Parathyroid adenoma (tissue), 2 donors: ENCODE results near the gene PPP1CC.

Source experiments
- H2AFZ ChIP-seq: fragments of 300-600 bp; sonication (generic); one replicate; pipeline ENCODE4 v1.7.0; 2017; ENCODE audit warnings: antibody characterized with exemption, mild to moderate bottlenecking
- H3K27ac ChIP-seq: fragments of 300-600 bp; sonication (generic); one replicate; pipeline ENCODE4 v1.7.0; 2017
- H3K27me3 ChIP-seq: fragments of 300-600 bp; sonication (generic); one replicate; pipeline ENCODE4 v1.7.0; 2017; ENCODE audit warnings: low read length; ENCODE audit not compliant: control insufficient read depth, insufficient read depth
- H3K36me3 ChIP-seq: fragments of 300-600 bp; sonication (generic); one replicate; pipeline ENCODE4 v1.7.0; 2017; ENCODE audit warnings: low read length; ENCODE audit not compliant: control insufficient read depth, insufficient read depth
- H3K4me1 ChIP-seq: fragments of 300-600 bp; sonication (generic); one replicate; pipeline ENCODE4 v1.7.0; 2017; ENCODE audit warnings: control low read depth
- H3K4me2 ChIP-seq: fragments of 300-600 bp; sonication (generic); one replicate; pipeline ENCODE4 v1.7.0; 2017; ENCODE audit warnings: low read length
- H3K4me3 ChIP-seq: fragments of 300-600 bp; sonication (generic); one replicate; pipeline ENCODE4 v1.7.0; 2017; ENCODE audit warnings: low read depth, low read length
- H3K79me2 ChIP-seq: fragments of 300-600 bp; sonication (generic); one replicate; pipeline ENCODE4 v1.7.0; 2017; ENCODE audit warnings: control low read depth
- H3K9ac ChIP-seq: fragments of 300-600 bp; sonication (generic); one replicate; pipeline ENCODE4 v1.7.0; 2017; ENCODE audit warnings: mild to moderate bottlenecking
- H3K9me3 ChIP-seq: fragments of 300-600 bp; sonication (generic); one replicate; pipeline ENCODE4 v1.7.0; 2017; ENCODE audit warnings: low read length; ENCODE audit not compliant: control insufficient read depth
- CTCF ChIP-seq: fragments of 300-600 bp; sonication (generic); IDR thresholded peaks from one replicate; pipeline ENCODE4 v1.7.0; 2017; ENCODE audit warnings: antibody characterized with exemption, mild to moderate bottlenecking
- donor health status: primary hyperparathyroidism.

Gene PPP1CC

GRCh38 chr12:110677982-110678381 is 64.7 kb downstream of the PPP1CC start:
- Histone ChIP-seq H3K9me3 (no peaks in the 10 kb centered on the region), H3K79me2 (no peaks in the 10 kb centered on the region), H3K9ac (no peak overlapping the region), H3K4me3 (no peak overlapping the region), H2AFZ (no peak overlapping the region), H3K27me3 (no peaks in the 10 kb centered on the region), H3K4me1 (no peaks in the 10 kb centered on the region), H3K36me3 (no peaks in the 10 kb centered on the region), H3K4me2 (no peak overlapping the region), H3K27ac (no peak overlapping the region)
- TF ChIP-seq CTCF: no peak

GRCh38 chr12:110677206-110677911 is 65.3 kb downstream of the PPP1CC start:
- no peak for TF ChIP-seq CTCF
- Histone ChIP-seq H3K79me2 (no peaks in the 10 kb centered on the region), H3K9ac (no peak overlapping the region), H2AFZ (no peak overlapping the region), H3K4me3 (no peak overlapping the region), H3K4me1 (no peaks in the 10 kb centered on the region), H3K9me3 (no peaks in the 10 kb centered on the region), H3K4me2 (no peak overlapping the region), H3K27ac (no peak overlapping the region), H3K36me3 (no peaks in the 10 kb centered on the region), H3K27me3 (no peaks in the 10 kb centered on the region)

GRCh38 chr12:110676171-110676570 is 66.5 kb downstream of the PPP1CC start:
- Histone ChIP-seq H3K36me3 (no peaks in the 10 kb centered on the region), H3K9ac (no peak overlapping the region), H3K4me1 (no peaks in the 10 kb centered on the region), H3K9me3 (no peaks in the 10 kb centered on the region), H3K27ac (no peak overlapping the region), H3K27me3 (no peaks in the 10 kb centered on the region), H3K4me2 (no peak overlapping the region), H3K79me2 (no peaks in the 10 kb centered on the region), H2AFZ (no peak overlapping the region), H3K4me3 (no peak overlapping the region)
- TF ChIP-seq CTCF: no peak

- H3K27me3 ChIP-seq: no peaks in the 10 kb centered on the region
- no peak for TF ChIP-seq CTCF
- no peaks in the 10 kb centered on the region for H3K9me3 ChIP-seq
- no peaks in the 10 kb centered on the region for H3K79me2 ChIP-seq
- H3K27ac ChIP-seq: no peak overlapping the region
- H3K4me1 ChIP-seq: no peaks in the 10 kb centered on the region
- H3K4me2 ChIP-seq: no peak overlapping the region
- H3K36me3 ChIP-seq: no peaks in the 10 kb centered on the region
- no peak overlapping the region for H2AFZ ChIP-seq
- H3K9ac ChIP-seq: no peak overlapping the region
- no peak overlapping the region for H3K4me3 ChIP-seq
Measured at GRCh38 chr12:110670161-110670701, 72.5 kb downstream of the PPP1CC start.
